HFFc6 (cell line): ENCODE measurements around the gene PRR7. TPM values are rescaled to one million over a fixed set of nuclear protein-coding genes. Genes with fewer than 3 reads are reported as not detected.
A peak's percentile ranks its signal among the peaks of the same experiment; 100 is the strongest.

Experiments
- DNase-seq: peaks from one replicate; pipeline ENCODE4 v3.0.0-alpha.2; 2018
- H3K27ac Mint-ChIP-seq: 2 replicates; pipeline ENCODE4 v1.8.0; 2020; ENCODE audit warnings: mild to moderate bottlenecking, mixed read lengths
- H3K27me3 Mint-ChIP-seq: 2 replicates; pipeline ENCODE4 v1.8.0; 2021; ENCODE audit warnings: mild to moderate bottlenecking, moderate library complexity, mixed read lengths; ENCODE audit not compliant: insufficient read depth
- H3K36me3 Mint-ChIP-seq: 2 replicates; pipeline ENCODE4 v1.8.0; 2021; ENCODE audit warnings: low read depth, mixed read lengths
- H3K4me1 Mint-ChIP-seq: 2 replicates; pipeline ENCODE4 v1.8.0; 2020; ENCODE audit warnings: low read depth, mixed read lengths
- H3K4me3 Mint-ChIP-seq: 2 replicates; pipeline ENCODE4 v1.8.0; 2020; ENCODE audit warnings: mild to moderate bottlenecking, moderate library complexity, mixed read lengths
- H3K9me3 Mint-ChIP-seq: 2 replicates; pipeline ENCODE4 v1.8.0; 2020; ENCODE audit warnings: mild to moderate bottlenecking, mixed read lengths
- CTCF ChIP-seq: fragments of 200-600 bp; sonication (generic); IDR thresholded peaks from 2 replicates; pipeline ENCODE4 v1.5.0; 2021; ENCODE audit warnings: antibody characterized with exemption, mild to moderate bottlenecking
- total RNA-seq, 6 experiments: library from RNA; stranded (reverse); fragmentation: NEBNext Ultra II Directional; extraction: Animal tissue kit (Norgen Biotek cat#: 25700); gene quantifications; 2 replicates in 1 of 6; 3 replicates in 5 of 6; pipeline ENCODE4 v1.2.3, GENCODE V29; 2021

Gene PRR7
- total RNA-seq, 6 experiments from 2014 or later: 8.9 to 16.9 (median 10.4) TPM

GRCh38 chr5:177455036-177455660 is 8.5 kb downstream of the PRR7 start:
- Mint-ChIP-seq H3K27ac (0 out of 2 replicates have a peak overlapping the region, but pooled peaks have one; percentile 16), H3K27me3 (peaks cover 18% of the 10 kb centered on the region), H3K4me3 (peak overlapping the region; percentile 65), H3K4me1 (peaks cover 16% of the 10 kb centered on the region), H3K36me3 (peaks cover 14% of the 10 kb centered on the region), H3K9me3 (no peaks in the 10 kb centered on the region; the same call in 1 of the 2 replicates)
- peak; percentile 40 for DNase-seq
- TF ChIP-seq CTCF: peak; percentile 86

GRCh38 chr5:177455661-177456590 is 9.3 kb downstream of the PRR7 start:
- DNase-seq: peak; percentile 71
- Mint-ChIP-seq H3K36me3 (peaks cover 14% of the 10 kb centered on the region), H3K27ac (peak overlapping the region; percentile 72), H3K9me3 (no peaks in the 10 kb centered on the region; the same call in 1 of the 2 replicates), H3K27me3 (peaks cover 20% of the 10 kb centered on the region), H3K4me1 (peaks cover 16% of the 10 kb centered on the region), H3K4me3 (peak overlapping the region; percentile 75)
- peak; percentile 97 for TF ChIP-seq CTCF

GRCh38 chr5:177456591-177456964 is 10.0 kb downstream of the PRR7 start:
- Mint-ChIP-seq H3K27me3 (peaks cover 20% of the 10 kb centered on the region), H3K36me3 (peaks cover 18% of the 10 kb centered on the region), H3K4me1 (peaks cover 16% of the 10 kb centered on the region), H3K4me3 (peak overlapping the region; percentile 45), H3K9me3 (no peaks in the 10 kb centered on the region; the same call in 1 of the 2 replicates), H3K27ac (peak overlapping the region; percentile 72)
- TF ChIP-seq CTCF: peak; percentile 70
- no peak for DNase-seq

- peaks cover 20% of the 10 kb centered on the region for H3K36me3 Mint-ChIP-seq
- H3K27ac Mint-ChIP-seq: peak overlapping the region; percentile 84
- peak; percentile 81 for TF ChIP-seq CTCF
- H3K4me1 Mint-ChIP-seq: peaks cover 16% of the 10 kb centered on the region
- H3K9me3 Mint-ChIP-seq: no peaks in the 10 kb centered on the region; the same call in 1 of the 2 replicates
- DNase-seq: peak; percentile 97
- peaks cover 20% of the 10 kb centered on the region for H3K27me3 Mint-ChIP-seq
- H3K4me3 Mint-ChIP-seq: peak overlapping the region; percentile 64
These were observed 10.6 kb downstream of the PRR7 start for GRCh38 chr5:177456976-177457851.
